Ovary (tissue), 3 donors: Measurements from ENCODE around the gene CTTN.

ENCODE experiments used
- CTCF ChIP-seq, 3 donors: fragments of 450-650 bp in 2 of 3; fragments of 200-600 bp in 1 of 3; IDR thresholded peaks; one replicate each; pipeline versions ENCODE4 v1.5.1 to v1.8.0; 2016 to 2022; ENCODE audit warnings: antibody characterized with exemption in 3 of 3, mild to moderate bottlenecking in 1 of 3
- EP300 ChIP-seq: sonication (generic); formaldehyde crosslinking; IDR thresholded peaks from one replicate; pipeline ENCODE4 v1.6.1; 2017; ENCODE audit warnings: antibody characterized with exemption
- POLR2A ChIP-seq: fragments of 450-650 bp; IDR thresholded peaks from one replicate; pipeline ENCODE4 v1.6.1; 2017; ENCODE audit warnings: antibody characterized with exemption, mild to moderate bottlenecking, moderate library complexity
- donor health status: DM: no; HTN: no; CAD: no.

GRCh38 chr11:70429724-70430521 lies 31.6 kb downstream of the CTTN start:
- TF ChIP-seq POLR2A, result no peak
- TF ChIP-seq CTCF (IDR thresholded peaks at IDR 0.05), result no peak
- TF ChIP-seq EP300, result no peak
